Measurements from ENCODE around the gene CXCL11. TPM values are rescaled to one million over a fixed set of nuclear protein-coding genes. Genes with fewer than 3 reads are reported as not detected.

The CXCL11 gene
- total and polyA plus RNA-seq, 9 of the 15 experiments (the other 6 are each of a cell fraction or from before 2014, with no cell fraction given): 2.1 to 9.1 (median 4.5) TPM

GRCh38 chr4:76009311-76009710 lies 26.6 kb downstream of the CXCL11 start:
- CTCF ChIA-PET (ENCODE audit: low intra/inter-chr PET ratio): no interaction called here
- no peaks in the 10 kb centered on the region for H3K9me3 ChIP-seq (replicated peaks; ENCODE audit: control insufficient read depth, insufficient read depth, low read depth, low read length)
- H4K20me1 ChIP-seq (replicated peaks; ENCODE audit: control insufficient read depth, insufficient read depth, low read length): no peaks in the 10 kb centered on the region
- peaks cover 0 to 7% of the 10 kb centered on the region in 2 experiments; a peak in 2 of 5 replicates for H3K4me1 ChIP-seq (replicated peaks in 1 of 2; ENCODE audit: control insufficient read depth in 2 of 2, insufficient read depth in 2 of 2, low read length in 2 of 2)
- FAIRE-seq: no peak
- no peaks in the 10 kb centered on the region for H3K9me1 ChIP-seq (ENCODE audit: control insufficient read depth, insufficient read depth, low read length)
- in situ Hi-C loops (cut with MboI): no loop called here
- no peak for DNase-seq (ENCODE audit: extremely low read depth in 1 of 4, low spot score in 3 of 4)
- POLR2A ChIA-PET: interaction anchor here (0.6 to 0.9 kb wide), 2 partner anchors 14 to 734 kb away, joined by 3 read pairs; no protein-coding TSS in a partner anchor
- intact Hi-C loops (cut with micrococcal nuclease): no loop called here
- H3K36me3 ChIP-seq (ENCODE audit: control insufficient read depth, insufficient read depth, low read length): no peaks in the 10 kb centered on the region
- H3K27ac ChIP-seq (ENCODE audit: extremely low read depth, low read depth, low read length): no peak overlapping the region
- H3K27me3 ChIP-seq (ENCODE audit: control insufficient read depth in 2 of 2, insufficient read depth in 2 of 2, low read length in 2 of 2): peaks cover 0 to 8% of the 10 kb centered on the region in 2 experiments; a peak in 1 of 5 replicates
- H3K4me3 ChIP-seq: no peak overlapping the region
- no peak for ATAC-seq
- 19% methylated on average over 5 of the region's 5 CpGs for WGBS (ENCODE audit: insufficient coverage, low coverage, missing lambda C conversion rate)
- H3K79me2 ChIP-seq (ENCODE audit: control insufficient read depth, insufficient read depth, low read length): no peaks in the 10 kb centered on the region
- no peak overlapping the region for H3K9ac ChIP-seq (ENCODE audit: insufficient read depth in 1 of 2, low read depth in 2 of 2, low read length in 2 of 2)
- H3K4me2 ChIP-seq (ENCODE audit: insufficient read depth, low read length): no peak overlapping the region
- BruUV-seq (replicated peaks): no TSS peak
- no peak overlapping the region for H2AFZ ChIP-seq (ENCODE audit: low read depth, low read length)
- TF ChIP-seq STAG1 (CRISPR knock-in tag; IDR thresholded peaks at IDR 0.05; ENCODE audit: borderline replicate concordance) (no peak), ZNF512 (tag; IDR thresholded peaks at IDR 0.05) (no peak), TCF3 (CRISPR knock-in tag; IDR thresholded peaks at IDR 0.05) (no peak), DDX20 (tag; IDR thresholded peaks at IDR 0.05; ENCODE audit: low read depth) (no peak), CGGBP1 (CRISPR knock-in tag; IDR thresholded peaks at IDR 0.05) (no peak), ZNF347 (CRISPR knock-in tag; IDR thresholded peaks at IDR 0.05; ENCODE audit: low read depth) (no peak), CCAR2 (IDR thresholded peaks at IDR 0.05; ENCODE audit: low read depth, low read length) (no peak), ZNF584 (CRISPR knock-in tag; IDR thresholded peaks at IDR 0.05; ENCODE audit: low read depth) (no peak), ARNT (IDR thresholded peaks at IDR 0.05) (no peak), TFE3 (CRISPR knock-in tag; IDR thresholded peaks at IDR 0.05) (no peak), ZNF184 (CRISPR knock-in tag; IDR thresholded peaks at IDR 0.05) (no peak)
- TF ChIP-seq, protein P1, sequence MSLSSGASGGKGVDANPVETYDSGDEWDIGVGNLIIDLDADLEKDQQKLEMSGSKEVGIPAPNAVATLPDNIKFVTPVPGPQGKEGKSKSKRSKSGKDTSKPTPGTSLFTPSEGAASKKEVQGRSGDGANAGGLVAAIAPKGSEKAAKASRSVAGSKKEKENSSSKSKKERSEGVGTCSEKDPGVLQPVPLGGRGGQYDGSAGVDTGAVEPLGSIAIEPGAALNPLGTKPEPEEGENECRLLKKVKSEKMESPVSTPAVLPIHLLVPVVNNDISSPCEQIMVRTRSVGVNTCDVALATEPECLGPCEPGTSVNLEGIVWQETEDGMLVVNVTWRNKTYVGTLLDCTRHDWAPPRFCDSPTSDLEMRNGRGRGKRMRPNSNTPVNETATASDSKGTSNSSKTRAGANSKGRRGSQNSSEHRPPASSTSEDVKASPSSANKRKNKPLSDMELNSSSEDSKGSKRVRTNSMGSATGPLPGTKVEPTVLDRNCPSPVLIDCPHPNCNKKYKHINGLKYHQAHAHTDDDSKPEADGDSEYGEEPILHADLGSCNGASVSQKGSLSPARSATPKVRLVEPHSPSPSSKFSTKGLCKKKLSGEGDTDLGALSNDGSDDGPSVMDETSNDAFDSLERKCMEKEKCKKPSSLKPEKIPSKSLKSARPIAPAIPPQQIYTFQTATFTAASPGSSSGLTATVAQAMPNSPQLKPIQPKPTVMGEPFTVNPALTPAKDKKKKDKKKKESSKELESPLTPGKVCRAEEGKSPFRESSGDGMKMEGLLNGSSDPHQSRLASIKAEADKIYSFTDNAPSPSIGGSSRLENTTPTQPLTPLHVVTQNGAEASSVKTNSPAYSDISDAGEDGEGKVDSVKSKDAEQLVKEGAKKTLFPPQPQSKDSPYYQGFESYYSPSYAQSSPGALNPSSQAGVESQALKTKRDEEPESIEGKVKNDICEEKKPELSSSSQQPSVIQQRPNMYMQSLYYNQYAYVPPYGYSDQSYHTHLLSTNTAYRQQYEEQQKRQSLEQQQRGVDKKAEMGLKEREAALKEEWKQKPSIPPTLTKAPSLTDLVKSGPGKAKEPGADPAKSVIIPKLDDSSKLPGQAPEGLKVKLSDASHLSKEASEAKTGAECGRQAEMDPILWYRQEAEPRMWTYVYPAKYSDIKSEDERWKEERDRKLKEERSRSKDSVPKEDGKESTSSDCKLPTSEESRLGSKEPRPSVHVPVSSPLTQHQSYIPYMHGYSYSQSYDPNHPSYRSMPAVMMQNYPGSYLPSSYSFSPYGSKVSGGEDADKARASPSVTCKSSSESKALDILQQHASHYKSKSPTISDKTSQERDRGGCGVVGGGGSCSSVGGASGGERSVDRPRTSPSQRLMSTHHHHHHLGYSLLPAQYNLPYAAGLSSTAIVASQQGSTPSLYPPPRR (CRISPR knock-in tag; IDR thresholded peaks at IDR 0.05; ENCODE audit: borderline replicate concordance): no peak
